GM12865 (cell line): Measurements from ENCODE around the gene THOC6.
A peak's percentile ranks its signal among the peaks of the same experiment; 100 is the strongest.

Experiments used
- DNase-seq: peaks from one replicate; pipeline ENCODE4 v3.0.0; 2010; ENCODE audit warnings: low read depth
- H3K4me3 ChIP-seq: 2 replicates; pipeline ENCODE4 v1.5.1; 2011; ENCODE audit warnings: mild to moderate bottlenecking, low read depth, low read length, control low read depth
- CTCF ChIP-seq: IDR thresholded peaks from 2 replicates; pipeline ENCODE4 v1.5.1; 2011; ENCODE audit warnings: low read length, control low read depth, low read depth, inconsistent platforms; ENCODE audit not compliant: insufficient read depth; ENCODE audit errors: missing control alignments

THOC6 gene

GRCh38 chr16:3038896-3039295, 15.1 kb downstream of the THOC6 start:
- no peak for TF ChIP-seq CTCF
- DNase-seq, result no peak
- H3K4me3 ChIP-seq, result no peak overlapping the region

- no peak overlapping the region for H3K4me3 ChIP-seq
- TF ChIP-seq CTCF, result no peak
- DNase-seq, result no peak
Measured at GRCh38 chr16:3042376-3042775, 18.5 kb downstream of the THOC6 start.

GRCh38 chr16:3044708-3045107, 20.9 kb downstream of the THOC6 start:
- DNase-seq, result no peak
- no peak overlapping the region for H3K4me3 ChIP-seq
- no peak for TF ChIP-seq CTCF

GRCh38 chr16:3045758-3046640, 22.2 kb downstream of the THOC6 start, which contains the start of gene MMP25:
Gene MMP25, plus strand, starts transcription at chr16:3046561. Its CDS starts 357 bp downstream, at chr16:3046918.
- peak within 1 kb of the TSS; percentile 45 for H3K4me3 ChIP-seq
- no peak for DNase-seq
- TF ChIP-seq CTCF, result no peak

- no peak overlapping the region for H3K4me3 ChIP-seq
- TF ChIP-seq CTCF, result no peak
- no peak for DNase-seq
Measured at GRCh38 chr16:3046641-3047386, 23.0 kb downstream of the THOC6 start.

GRCh38 chr16:3047387-3047720, 23.5 kb downstream of the THOC6 start:
- no peak for DNase-seq
- no peak overlapping the region for H3K4me3 ChIP-seq
- TF ChIP-seq CTCF, result no peak
